GM03348 (cell line): ENCODE results near the gene RABEP1.

Experiments used
- DNase-seq: peaks from one replicate; pipeline ENCODE4 v3.0.0; 2012; ENCODE audit warnings: low spot score

RABEP1 gene

DNA sequence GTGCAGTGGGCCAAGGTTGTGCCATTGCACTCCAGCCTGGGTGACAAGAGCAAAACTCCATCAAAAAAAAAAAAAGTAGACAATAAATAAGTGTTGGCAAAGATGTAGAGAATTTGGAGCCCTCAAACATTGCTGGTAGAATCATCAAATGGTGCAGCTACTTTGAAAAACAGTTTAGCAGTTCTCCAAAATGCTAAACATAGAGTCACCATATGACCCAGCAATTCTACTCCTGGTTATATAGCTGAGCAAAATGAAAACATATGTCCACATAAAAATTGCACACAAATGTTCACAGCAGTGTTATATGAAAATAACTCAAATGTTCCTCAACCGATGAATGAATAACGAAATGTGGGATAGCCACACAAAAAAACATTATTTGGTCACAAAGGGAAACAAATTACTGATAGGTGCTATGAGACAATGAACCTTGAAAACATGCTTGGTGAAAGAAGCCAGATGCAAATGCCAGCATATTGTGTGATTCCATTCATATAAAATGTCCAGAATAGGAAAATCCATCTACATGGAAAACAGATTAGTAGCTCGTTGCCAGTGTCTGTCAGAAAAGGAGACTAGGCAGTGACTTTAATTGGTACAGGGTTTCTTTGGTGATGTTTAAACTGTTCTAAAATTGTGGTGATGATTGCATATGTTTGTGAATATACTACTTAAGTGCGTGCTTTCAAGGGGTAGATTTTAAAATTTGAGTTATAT is 12.7 kb upstream of the RABEP1 start:
- no peak for DNase-seq

DNA sequence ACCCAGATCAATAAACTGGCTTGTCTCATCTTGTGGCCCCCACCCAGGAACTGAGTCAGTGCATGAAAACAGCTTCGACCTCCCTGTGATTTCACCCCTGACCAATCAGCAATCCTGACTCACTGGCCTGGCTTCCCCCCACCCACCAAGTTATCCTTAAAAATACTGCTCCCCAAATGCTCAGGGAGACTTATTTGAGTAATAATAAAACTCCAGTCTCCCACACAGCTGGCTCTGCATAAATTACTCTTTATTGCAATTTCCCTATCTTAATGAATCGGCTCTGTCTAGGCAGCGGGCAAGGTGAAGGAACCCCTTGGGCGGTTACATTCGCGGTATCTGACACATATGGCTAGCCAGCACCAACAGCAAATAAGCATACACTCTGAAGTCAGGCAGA is 9.8 kb upstream of the RABEP1 start:
- DNase-seq = no peak

DNA sequence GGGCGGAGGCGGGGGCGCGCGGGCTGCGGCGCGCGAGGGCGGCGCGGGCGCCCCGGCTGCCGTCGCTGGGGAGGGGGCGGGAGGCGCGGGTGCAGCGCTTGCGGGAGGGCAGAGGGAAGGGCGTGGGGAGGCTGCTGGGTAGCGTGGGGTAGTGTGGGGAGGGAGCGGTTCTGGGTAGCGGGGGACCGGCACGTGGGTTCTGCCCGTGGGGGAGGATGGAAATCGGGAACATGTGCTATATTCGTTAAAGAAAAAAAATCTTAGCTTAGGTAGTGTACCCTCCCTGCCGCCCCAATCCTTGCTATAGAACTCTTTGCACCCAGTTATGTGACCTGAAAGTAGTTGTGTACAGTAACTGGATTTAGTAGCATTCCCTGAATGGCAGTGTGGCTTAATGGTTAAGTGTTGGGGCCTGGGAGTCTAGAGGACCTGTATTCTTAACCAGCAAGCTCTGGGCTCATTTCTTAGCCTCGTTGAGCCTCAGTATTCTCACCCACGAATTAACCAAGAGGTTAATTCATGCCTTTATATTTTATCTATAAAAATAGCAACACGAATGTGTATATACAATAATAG is 646 bp downstream of the RABEP1 start:
- DNase-seq = no peak

DNA sequence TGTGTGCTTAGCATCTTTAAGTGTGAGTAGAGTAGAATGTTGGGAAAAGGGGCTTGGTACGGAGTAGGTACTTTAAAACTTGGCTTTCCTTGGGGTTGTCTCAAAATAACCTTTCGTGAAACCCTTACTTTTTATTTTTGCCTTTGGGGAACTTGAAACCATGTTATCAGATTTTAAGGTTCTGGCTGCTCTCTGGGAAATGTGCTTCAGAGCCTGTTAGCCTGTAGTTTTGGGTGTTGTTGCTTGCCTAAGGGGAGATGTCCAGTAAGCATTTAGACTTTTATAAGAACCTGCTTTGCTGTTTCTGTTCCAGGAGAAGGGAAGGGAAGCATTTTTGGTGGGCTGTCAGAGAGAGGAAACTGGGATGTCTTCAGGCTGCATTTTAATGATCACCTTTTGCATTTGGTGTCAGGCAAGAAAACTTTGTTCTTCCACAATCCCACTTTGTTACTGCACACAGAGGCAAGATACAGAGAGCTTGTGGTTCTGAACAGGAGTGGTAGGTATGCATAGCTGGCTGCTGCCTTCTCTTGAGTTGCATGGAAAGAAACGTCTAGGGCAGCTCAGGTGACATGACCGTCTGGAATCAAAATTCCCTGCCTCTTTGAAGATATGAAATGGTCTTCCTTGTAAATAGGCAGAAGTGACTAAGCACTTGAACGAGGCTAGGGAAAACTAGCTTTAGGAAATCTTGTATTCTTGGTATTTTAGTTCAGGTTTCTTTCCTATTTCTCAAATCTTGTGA is 1.7 kb downstream of the RABEP1 start:
- no peak for DNase-seq

DNA sequence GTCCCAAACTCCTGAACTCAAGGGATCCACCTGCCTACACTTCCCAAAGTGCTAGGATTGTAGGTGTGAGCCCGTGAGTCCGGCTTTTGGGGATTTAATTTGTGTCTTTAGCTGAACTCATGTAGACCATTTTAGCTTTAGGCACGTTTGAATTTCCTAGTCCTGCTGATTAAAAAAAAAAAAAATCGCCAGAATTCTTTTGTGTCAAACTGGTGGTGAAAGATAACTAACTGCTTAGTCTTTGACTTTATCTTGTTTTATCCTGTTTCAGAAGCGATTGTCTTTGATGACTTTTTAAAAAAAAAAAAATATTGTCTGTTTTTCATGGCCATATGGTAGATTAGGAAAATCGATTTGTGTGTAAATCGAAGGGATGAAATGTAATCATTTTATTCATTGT is 2.6 kb downstream of the RABEP1 start:
- no peak for DNase-seq

DNA sequence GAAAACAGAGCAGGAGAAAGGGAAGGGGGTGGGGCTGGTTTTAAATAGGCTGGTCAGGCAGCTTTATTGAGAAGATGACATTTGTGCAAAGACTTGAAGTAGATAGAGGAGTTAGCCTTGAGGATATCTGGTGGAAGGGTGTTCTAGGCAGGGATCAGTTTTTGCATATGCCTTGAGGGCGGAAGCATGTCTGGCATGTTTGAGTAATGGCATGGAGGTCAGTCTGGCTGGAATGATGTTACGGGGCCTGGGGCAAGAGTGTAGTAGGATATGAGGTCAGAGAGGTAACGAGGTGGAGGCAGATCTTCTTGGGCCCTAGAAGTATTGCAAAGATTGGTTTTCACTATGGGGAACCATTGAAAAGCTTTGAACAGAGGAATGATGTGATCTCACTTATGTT is 4.8 kb downstream of the RABEP1 start:
- no peak for DNase-seq

DNA sequence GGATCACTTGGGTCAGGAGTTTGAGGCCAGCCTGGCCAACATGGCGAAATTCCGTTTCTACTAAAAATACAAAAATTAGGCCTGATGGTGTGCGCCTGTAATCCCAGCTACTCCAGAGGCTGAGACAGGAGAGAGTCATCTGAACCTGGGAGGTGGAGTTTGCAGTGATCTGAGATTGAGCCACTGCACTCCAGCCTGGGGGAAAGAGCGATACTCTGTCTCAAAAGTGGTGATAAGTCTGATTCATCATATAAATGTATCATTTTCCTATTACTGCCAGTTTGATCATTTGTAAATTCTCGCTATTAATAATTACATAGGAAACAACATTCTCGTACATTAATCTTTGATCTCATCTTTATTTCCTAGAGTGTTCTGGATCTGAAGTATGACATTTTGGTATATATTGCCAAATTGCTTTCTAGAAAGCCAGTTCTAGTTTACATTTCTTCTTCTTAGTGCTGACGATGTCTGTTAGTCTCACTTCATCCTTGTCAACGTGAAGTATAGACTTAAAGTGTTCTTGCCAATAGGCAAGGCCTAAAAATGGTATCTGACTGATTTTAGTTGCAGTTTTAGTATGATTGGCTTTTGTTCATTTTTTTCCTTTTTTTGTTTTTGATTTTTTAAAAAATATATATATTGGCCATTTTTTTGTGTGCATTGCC is 9.7 kb downstream of the RABEP1 start:
- DNase-seq = no peak

DNA sequence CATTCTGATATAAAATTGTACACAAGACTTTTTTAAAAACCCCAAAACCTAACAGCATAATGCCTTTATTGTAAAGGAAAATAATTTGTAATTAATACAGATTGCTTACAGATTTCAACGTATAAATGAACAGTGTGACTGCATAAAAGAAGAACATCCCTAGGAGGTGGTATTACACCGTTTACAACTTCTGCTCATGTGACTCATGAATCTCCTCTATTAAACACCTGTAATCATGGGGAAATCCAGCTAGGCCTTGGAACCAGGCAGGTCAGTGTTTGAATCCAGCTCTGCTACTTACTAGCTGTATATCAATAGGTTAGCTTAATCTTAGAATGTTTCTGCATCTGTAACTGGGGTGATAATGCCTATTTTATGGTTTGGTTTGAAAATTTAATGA is 15.2 kb downstream of the RABEP1 start:
- no peak for DNase-seq

DNA sequence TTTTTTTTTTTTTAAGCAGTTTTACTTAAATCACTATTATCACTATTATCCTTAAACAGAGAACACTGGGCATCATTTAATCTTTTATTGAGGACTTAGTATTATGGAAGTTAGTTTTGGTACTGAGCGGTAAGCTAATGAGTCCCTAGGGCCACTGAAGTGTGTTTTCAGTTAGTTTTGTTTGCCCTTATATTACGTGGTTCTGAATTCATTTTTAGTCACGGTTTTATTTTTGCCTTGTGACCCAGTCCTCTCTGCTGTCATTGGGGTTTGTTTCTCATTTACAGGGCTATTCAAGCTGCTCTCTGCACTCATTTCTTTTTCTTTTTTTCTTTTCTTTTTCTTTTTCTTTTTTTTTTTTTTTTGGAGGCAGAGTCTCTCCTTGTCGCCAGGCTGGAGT is 17.3 kb downstream of the RABEP1 start:
- no peak for DNase-seq

DNA sequence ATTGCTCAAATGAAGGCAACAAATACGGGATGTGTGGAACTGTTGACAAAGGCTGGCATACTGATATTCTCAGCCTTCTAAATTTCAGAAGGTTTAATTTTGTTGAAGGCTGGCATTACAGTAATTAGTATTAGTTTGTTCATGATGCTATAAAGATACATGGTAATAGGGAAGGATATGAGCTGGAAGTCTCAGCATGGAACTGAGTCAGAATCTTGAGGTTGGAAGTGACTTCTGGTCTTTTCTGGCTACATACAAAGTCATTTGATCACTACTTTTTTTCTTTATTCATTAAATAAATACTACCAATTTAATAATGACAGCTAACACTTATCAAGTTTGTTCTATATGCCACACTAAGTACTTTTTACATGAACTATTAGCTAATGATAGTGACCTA is 22.6 kb downstream of the RABEP1 start:
- DNase-seq = no peak

DNA sequence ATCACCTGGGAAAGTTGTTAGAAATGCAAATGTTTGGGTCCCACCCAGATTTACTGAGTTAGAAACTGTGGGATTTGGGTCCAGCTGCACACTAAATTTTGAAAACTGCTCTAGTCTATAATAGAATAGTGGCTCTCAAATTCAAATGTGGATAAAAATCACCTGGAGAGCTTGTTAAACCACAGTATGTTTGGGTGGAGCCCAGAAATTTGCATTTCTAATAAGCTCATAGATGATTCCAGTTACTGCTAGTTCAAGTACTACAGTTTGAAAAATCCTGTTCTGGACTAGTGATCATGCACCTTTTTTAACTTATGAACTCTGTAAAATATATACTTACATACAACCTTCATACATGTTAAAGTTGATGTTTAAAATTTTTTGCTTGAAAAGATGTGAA is 27.8 kb downstream of the RABEP1 start:
- no peak for DNase-seq

DNA sequence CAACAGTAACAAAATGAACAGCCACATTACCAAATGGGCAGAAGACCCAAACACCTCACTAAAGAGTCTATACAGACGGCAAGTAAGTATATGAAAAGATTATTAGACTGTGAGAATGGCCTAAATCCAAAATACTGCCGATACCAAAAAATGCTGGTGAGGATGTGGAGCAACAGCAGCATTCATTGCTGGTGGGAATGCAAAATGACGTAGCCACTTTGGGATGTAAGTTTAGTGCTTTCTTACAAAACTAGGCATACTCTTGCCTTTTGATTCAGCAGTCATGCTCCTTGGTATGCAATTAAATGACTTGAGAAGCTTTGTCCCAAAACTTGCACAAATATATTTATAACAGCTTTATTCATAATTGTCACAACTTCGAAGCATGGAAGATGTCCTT is 43.8 kb downstream of the RABEP1 start:
- no peak for DNase-seq

DNA sequence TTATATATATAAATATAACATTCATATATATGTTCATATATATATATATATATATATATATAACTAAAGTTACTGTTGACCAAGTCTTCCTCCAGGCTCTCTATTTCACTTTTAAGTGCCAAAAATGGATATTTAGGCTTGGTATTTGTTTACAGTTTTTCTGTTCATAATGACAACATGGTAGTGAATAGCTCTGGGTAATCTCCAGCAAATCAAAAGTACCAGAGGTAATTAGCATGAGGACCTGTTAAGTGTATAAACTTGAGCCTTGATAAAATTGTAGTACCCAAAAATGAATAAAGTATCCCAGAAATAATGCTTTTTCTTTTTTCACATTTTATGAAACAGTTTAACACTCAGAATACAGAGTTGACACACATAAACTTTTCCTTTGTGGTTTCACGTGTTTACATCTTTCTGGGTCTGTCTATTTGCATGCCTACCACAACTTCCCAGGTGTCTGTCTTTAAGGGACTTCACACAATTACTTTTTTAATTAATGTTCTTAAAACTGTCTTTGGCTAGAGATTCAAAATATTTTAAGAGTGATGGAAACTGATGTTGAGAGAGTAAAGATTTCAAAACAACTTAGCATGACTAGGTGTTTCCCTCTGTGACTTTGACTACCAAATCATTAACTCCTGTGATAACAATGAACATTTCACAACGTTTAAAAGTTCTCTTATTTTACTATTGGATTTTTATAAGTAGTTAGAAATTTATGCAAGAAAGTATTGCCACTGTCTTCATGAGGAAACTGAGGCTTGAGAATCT is 47.9 kb downstream of the RABEP1 start:
- DNase-seq = no peak

DNA sequence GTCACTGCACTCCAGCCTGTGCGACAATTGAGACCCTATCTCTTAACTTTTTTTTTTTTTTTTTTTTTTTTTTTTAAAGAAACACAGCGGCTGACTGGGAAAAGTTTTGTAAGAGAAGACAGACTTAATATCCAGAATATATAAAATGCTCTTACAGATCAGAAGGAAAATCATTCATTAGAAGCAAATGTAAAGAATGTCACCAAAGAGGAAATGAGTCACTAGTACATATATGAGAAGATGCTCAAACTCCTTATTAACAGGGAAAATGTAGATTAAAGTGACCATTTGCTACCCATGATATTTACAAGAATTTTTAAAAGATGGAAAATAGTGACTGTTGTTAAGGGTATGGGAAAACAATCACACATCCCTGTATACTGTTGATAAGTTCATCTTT is 48.9 kb downstream of the RABEP1 start:
- no peak for DNase-seq

DNA sequence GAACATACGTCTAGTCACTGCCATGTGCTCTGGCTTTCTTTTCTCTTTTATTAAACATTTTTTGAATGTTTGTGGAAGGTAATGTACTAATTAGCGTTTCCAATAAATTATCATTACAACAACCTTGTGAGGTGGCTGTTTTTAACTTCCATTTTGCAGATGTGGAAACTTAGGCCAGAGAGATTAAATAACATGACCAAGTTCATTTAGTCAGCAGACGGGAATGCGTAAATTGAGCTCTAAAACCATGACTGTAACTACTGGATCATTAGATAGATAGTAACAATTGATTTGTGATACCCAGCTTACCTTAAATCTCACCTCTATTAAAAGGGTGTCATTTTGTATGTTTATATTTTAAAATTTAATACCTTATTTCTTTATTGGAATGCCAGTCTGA is 49.4 kb downstream of the RABEP1 start:
- DNase-seq = no peak

DNA sequence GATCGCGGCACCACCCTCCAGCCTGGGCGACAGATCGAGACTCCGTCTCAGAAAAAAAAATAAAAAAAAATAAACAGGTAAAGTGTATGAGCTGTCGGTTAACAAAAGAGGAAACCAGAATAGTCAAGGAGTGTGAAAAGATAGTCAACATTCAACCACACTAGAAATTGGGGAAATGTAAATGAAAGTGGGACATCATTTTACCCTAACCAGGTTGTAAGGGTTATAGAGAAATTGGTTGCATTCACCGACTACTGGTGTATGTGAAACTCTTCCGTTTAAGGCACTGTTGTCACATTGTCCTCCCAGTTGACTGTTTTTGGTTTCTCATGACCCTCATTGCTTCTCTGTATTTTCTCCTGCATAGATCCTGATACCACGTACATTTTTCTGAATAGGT is 62.8 kb downstream of the RABEP1 start:
- DNase-seq = no peak

DNA sequence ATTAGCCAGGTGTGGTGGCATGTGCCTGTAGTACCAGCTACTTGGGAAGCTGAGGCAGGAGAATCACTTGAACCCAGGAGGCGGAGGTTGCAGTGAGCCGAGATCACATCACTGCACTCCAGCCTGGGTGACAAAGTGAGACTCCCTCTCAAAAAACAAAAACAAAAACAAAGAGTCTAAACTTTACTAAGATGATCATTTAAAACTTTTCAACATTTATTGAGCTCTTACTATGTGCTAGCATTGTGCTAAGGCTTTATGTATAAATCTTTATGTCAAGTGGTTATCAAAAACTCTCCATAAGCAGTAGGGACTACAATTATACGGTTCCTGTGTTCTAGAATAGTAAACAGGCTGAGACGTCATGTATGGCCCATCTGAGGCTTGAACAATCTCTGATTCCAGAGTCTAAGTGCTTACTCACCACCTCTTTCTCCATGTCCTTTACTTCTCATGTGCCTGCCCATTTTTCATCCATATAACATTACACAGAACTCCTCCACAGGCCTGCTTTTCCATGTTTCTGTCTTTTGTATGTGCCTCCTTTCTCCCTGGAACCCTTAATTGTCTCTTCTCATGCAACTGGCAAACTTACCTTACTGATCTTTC is 70.7 kb downstream of the RABEP1 start:
- no peak for DNase-seq

DNA sequence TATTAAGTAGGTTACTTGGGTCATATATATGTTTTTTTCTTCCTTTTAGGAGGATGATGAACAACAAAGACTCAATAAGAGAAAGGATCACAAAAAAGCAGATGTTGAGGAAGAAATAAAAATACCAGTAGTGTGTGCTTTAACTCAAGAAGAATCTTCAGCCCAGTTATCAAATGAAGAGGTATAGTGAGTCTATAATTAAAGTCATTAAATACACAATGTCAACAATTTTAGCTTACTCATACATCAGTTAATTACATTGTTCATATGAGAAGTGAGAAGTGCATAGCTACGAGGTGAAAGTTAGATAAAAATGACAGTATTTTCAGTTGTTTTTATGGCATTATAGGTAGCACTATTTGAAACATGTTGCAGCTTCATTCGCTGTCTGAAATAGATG is 72.2 kb downstream of the RABEP1 start:
- DNase-seq = no peak

DNA sequence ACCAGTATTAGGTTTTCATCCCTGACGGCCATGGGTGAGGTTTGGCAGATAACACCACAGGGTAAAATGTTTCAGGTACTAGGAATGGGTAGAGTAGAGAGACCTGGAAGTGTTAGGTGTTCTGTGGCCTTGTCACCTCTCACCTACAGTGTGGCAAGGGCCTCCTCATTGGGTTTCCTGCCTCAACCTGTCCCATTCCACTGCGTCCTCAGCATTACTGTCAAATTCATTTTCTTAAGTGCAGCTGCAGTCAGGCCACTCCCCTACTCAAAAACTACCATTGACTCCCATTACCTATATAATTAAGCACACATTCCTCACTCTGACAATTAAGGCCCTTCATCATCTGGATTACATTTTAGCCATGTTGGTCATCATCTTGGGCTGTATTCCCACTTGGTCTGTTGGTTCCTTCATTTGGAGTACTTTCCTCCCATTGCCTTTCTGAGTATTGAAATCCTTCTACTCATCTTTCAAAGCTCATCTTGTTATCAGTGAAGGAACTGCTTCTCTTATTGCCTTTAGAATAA is 72.9 kb downstream of the RABEP1 start:
- peak; percentile 13 for DNase-seq

DNA sequence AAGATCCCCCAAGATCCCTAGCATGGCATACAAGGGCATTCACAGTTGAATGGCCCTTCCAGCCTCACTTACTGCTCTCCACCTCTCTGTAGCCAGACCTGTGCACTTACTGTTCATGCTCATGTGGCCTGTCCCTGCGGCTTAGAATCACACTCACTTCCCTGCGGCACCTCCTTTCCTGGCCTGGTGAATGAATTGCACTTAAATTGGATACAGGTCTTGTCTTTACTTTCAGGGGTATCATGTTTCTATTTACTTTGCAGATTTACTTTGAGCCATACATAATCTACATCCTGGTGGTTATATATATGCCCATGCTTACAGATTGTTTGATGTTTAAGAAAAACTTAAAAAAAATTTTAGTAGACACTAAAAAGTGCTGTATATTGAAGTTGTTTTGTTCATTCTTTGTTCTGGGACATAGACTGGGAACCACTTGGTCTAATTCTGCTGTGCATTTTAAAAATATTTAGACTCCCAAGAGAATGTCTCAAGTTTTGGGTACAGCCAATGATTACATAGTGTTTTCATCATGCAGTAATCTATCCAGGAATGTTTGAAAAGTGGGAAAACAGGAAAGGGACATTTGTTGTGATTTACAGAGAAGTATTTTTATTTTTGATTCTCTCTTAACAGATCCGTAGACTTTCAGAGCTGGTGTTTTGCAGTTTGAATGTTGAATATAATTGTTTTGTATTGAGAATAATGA is 73.5 kb downstream of the RABEP1 start:
- DNase-seq = peak; percentile 60

DNA sequence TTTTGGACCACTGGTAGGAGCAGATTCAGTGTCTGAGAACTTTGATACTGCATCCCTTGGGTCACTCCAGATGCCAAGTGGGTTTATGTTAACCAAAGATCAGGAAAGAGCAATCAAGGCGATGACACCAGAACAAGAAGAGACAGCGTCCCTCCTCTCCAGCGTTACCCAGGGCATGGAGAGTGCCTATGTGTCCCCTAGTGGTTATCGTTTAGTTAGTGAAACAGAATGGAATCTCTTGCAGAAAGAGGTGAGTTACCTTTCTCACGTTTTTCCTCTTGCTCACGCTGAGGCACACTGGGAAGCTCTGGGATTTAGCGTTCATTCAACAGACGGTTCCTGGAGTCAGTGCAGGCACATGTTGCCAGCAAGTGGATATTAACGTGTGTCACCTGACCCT is 79.3 kb downstream of the RABEP1 start:
- no peak for DNase-seq
